ENCODE data around the gene HEXIM1. TPM values are rescaled to one million over a fixed set of nuclear protein-coding genes. Genes with fewer than 3 reads are reported as not detected.
"Not testable (repeated sequence)": the region's sequence is repeated elsewhere in the genome, so short reads cannot be mapped to it uniquely, and the experiment has no call there.

The HEXIM1 gene
- total RNA-seq, 1 experiment from 2014 or later = 26.3 TPM

- no peak for DNase-seq (ENCODE audit: low spot score)
- in situ Hi-C loops (cut with HindIII; ENCODE audit: low sequenced_read_pairs) = no loop called here
Observed at GRCh38 chr17:45112559-45113423, 35.5 kb upstream of the HEXIM1 start.

- in situ Hi-C loops (cut with HindIII; ENCODE audit: low sequenced_read_pairs) = no loop called here
- no peak for DNase-seq (ENCODE audit: low spot score)
Observed at GRCh38 chr17:45113424-45113754, 34.9 kb upstream of the HEXIM1 start.

GRCh38 chr17:45114117-45114932 lies 34.0 kb upstream of the HEXIM1 start:
- in situ Hi-C loops (cut with HindIII; ENCODE audit: low sequenced_read_pairs) = no loop called here
- no peak for DNase-seq (ENCODE audit: low spot score)

- DNase-seq (ENCODE audit: low spot score) = no peak
- in situ Hi-C loops (cut with HindIII; ENCODE audit: low sequenced_read_pairs) = no loop called here
Observed at GRCh38 chr17:45115015-45115625, 33.2 kb upstream of the HEXIM1 start.

GRCh38 chr17:45115871-45116270 lies 32.4 kb upstream of the HEXIM1 start:
- no peak for DNase-seq (ENCODE audit: low spot score)
- in situ Hi-C loops (cut with HindIII; ENCODE audit: low sequenced_read_pairs) = no loop called here

GRCh38 chr17:45116434-45117016 lies 31.8 kb upstream of the HEXIM1 start:
- DNase-seq (ENCODE audit: low spot score) = no peak
- in situ Hi-C loops (cut with HindIII; ENCODE audit: low sequenced_read_pairs) = no loop called here

GRCh38 chr17:45117334-45117733 lies 30.9 kb upstream of the HEXIM1 start:
- DNase-seq (ENCODE audit: low spot score) = no peak
- in situ Hi-C loops (cut with HindIII; ENCODE audit: low sequenced_read_pairs) = no loop called here

- in situ Hi-C loops (cut with HindIII; ENCODE audit: low sequenced_read_pairs) = no loop called here
- no peak for DNase-seq (ENCODE audit: low spot score)
Observed at GRCh38 chr17:45117848-45118646, 30.2 kb upstream of the HEXIM1 start.

- no peak for DNase-seq (ENCODE audit: low spot score)
- in situ Hi-C loops (cut with HindIII; ENCODE audit: low sequenced_read_pairs) = no loop called here
Observed at GRCh38 chr17:45118691-45119090, 29.6 kb upstream of the HEXIM1 start.

- in situ Hi-C loops (cut with HindIII; ENCODE audit: low sequenced_read_pairs) = no loop called here
- DNase-seq (ENCODE audit: low spot score) = no peak
Observed at GRCh38 chr17:45119964-45120363, 28.3 kb upstream of the HEXIM1 start.

GRCh38 chr17:45120558-45120957 lies 27.7 kb upstream of the HEXIM1 start:
- in situ Hi-C loops (cut with HindIII; ENCODE audit: low sequenced_read_pairs) = no loop called here
- no peak for DNase-seq (ENCODE audit: low spot score)

GRCh38 chr17:45121055-45121454 lies 27.2 kb upstream of the HEXIM1 start:
- no peak for DNase-seq (ENCODE audit: low spot score)
- in situ Hi-C loops (cut with HindIII; ENCODE audit: low sequenced_read_pairs) = no loop called here

GRCh38 chr17:45123076-45123770 lies 25.1 kb upstream of the HEXIM1 start:
- in situ Hi-C loops (cut with HindIII; ENCODE audit: low sequenced_read_pairs) = no loop called here
- no peak for DNase-seq (ENCODE audit: low spot score)

GRCh38 chr17:45123930-45124796 lies 24.1 kb upstream of the HEXIM1 start:
- no peak for DNase-seq (ENCODE audit: low spot score)
- in situ Hi-C loops (cut with HindIII; ENCODE audit: low sequenced_read_pairs) = no loop called here

- DNase-seq (ENCODE audit: low spot score); in situ Hi-C loops (cut with HindIII; ENCODE audit: low sequenced_read_pairs): not testable (repeated sequence)
Observed at GRCh38 chr17:45124797-45125122, 23.5 kb upstream of the HEXIM1 start.

- no peak for DNase-seq (ENCODE audit: low spot score)
- in situ Hi-C loops (cut with HindIII; ENCODE audit: low sequenced_read_pairs) = no loop called here
Observed at GRCh38 chr17:45125509-45125908, 22.8 kb upstream of the HEXIM1 start.

GRCh38 chr17:45127207-45127547 lies 21.1 kb upstream of the HEXIM1 start:
- DNase-seq (ENCODE audit: low spot score) = no peak
- in situ Hi-C loops (cut with HindIII; ENCODE audit: low sequenced_read_pairs) = no loop called here

Data from G401 (cell line).